Mesendoderm (in vitro differentiated cells): Measurements from ENCODE around the gene HOMER2.

Source experiments
- DNase-seq: peaks from one replicate; pipeline ENCODE4 v3.0.0; 2013
- H2AK5ac ChIP-seq: 2 replicates; pipeline ENCODE4 v1.6.1; 2013; ENCODE audit warnings: low read length, inconsistent platforms
- H2BK120ac ChIP-seq: 2 replicates; pipeline ENCODE4 v1.6.1; 2013; ENCODE audit warnings: low read depth, mild to moderate bottlenecking, low read length, moderate library complexity, mixed read lengths
- H2BK15ac ChIP-seq: replicated peaks from 2 replicates; pipeline ENCODE4 v1.6.1; 2013; ENCODE audit warnings: low read depth, mild to moderate bottlenecking, moderate library complexity
- H2BK5ac ChIP-seq: 2 replicates; pipeline ENCODE4 v1.6.1; 2013; ENCODE audit warnings: low read length, inconsistent platforms
- H3K18ac ChIP-seq: 2 replicates; pipeline ENCODE4 v1.6.1; 2013; ENCODE audit warnings: mild to moderate bottlenecking, low read length, mixed read lengths
- H3K23ac ChIP-seq: one replicate; pipeline ENCODE4 v1.6.1; 2013; ENCODE audit warnings: low read length
- H3K27ac ChIP-seq: 2 replicates; pipeline ENCODE4 v1.5.1; 2013; ENCODE audit warnings: low read depth, mild to moderate bottlenecking, inconsistent platforms, low read length, moderate library complexity
- H3K27me3 ChIP-seq: 2 replicates; pipeline ENCODE4 v1.6.1; 2013; ENCODE audit warnings: low read length, control low read depth, mild to moderate bottlenecking, inconsistent platforms; ENCODE audit not compliant: insufficient read depth, poor library complexity
- H3K36me3 ChIP-seq: 2 replicates; pipeline ENCODE4 v1.6.1; 2013; ENCODE audit warnings: low read length, inconsistent platforms; ENCODE audit not compliant: control insufficient read depth, insufficient read depth
- H3K4ac ChIP-seq: one replicate; pipeline ENCODE4 v1.6.1; 2013; ENCODE audit warnings: low read depth, mild to moderate bottlenecking, low read length, moderate library complexity
- H3K4me1 ChIP-seq: 2 replicates; pipeline ENCODE4 v1.6.1; 2013; ENCODE audit warnings: low read depth, low read length, inconsistent platforms; ENCODE audit not compliant: control insufficient read depth
- H3K4me2 ChIP-seq: 2 replicates; pipeline ENCODE4 v1.6.1; 2013; ENCODE audit warnings: low read length
- H3K4me3 ChIP-seq: 2 replicates; pipeline ENCODE4 v1.5.1; 2013; ENCODE audit warnings: mild to moderate bottlenecking, low read length
- H3K56ac ChIP-seq: one replicate; pipeline ENCODE4 v1.6.1; 2013; ENCODE audit warnings: low read length
- H3K79me1 ChIP-seq: 2 replicates; pipeline ENCODE4 v1.6.1; 2013; ENCODE audit warnings: low read length, inconsistent platforms
- H3K79me2 ChIP-seq: 2 replicates; pipeline ENCODE4 v1.6.1; 2013; ENCODE audit warnings: mild to moderate bottlenecking, low read length; ENCODE audit not compliant: control insufficient read depth, insufficient read depth
- H3K9ac ChIP-seq: 2 replicates; pipeline ENCODE4 v1.6.1; 2013; ENCODE audit warnings: low read length, inconsistent platforms
- H4K5ac ChIP-seq: one replicate; pipeline ENCODE4 v1.6.1; 2013; ENCODE audit warnings: low read length
- H4K8ac ChIP-seq: one replicate; pipeline ENCODE4 v1.6.1; 2013; ENCODE audit warnings: low read depth, mild to moderate bottlenecking, control low read depth, low read length, moderate library complexity
- WGBS: extraction: QIAGEN DNeasy Blood & Tissue Kit; methylation state at CpG from one replicate; pipeline ENCODE4 v1.1.7; 2013; ENCODE audit warnings: low lambda C conversion rate, missing lambda C conversion rate; ENCODE audit not compliant: insufficient coverage; ENCODE audit errors: extremely low coverage; 5-methylcytosine and 5-hydroxymethylcytosine counted together

Gene HOMER2

GRCh38 chr15:82831894-82832600 lies 120.5 kb downstream of the HOMER2 start:
- Histone ChIP-seq H3K4me3 (no peak overlapping the region), H4K5ac (no peak overlapping the region), H4K8ac (no peak overlapping the region), H3K23ac (no peak overlapping the region), H3K18ac (no peak overlapping the region), H3K9ac (no peak overlapping the region), H3K56ac (no peak overlapping the region), H2AK5ac (no peak overlapping the region), H2BK15ac (no peak overlapping the region), H3K27ac (no peak overlapping the region), H3K36me3 (peaks cover 6% of the 10 kb centered on the region), H3K79me1 (no peaks in the 10 kb centered on the region), H2BK5ac (no peak overlapping the region), H2BK120ac (no peak overlapping the region), H3K4ac (no peak overlapping the region), H3K27me3 (no peaks in the 10 kb centered on the region), H3K4me2 (no peak overlapping the region), H3K4me1 (no peaks in the 10 kb centered on the region), H3K79me2 (no peaks in the 10 kb centered on the region)
- no CpG with 5 or more reads among the region's 5 CpGs for WGBS
- DNase-seq = no peak

DNA sequence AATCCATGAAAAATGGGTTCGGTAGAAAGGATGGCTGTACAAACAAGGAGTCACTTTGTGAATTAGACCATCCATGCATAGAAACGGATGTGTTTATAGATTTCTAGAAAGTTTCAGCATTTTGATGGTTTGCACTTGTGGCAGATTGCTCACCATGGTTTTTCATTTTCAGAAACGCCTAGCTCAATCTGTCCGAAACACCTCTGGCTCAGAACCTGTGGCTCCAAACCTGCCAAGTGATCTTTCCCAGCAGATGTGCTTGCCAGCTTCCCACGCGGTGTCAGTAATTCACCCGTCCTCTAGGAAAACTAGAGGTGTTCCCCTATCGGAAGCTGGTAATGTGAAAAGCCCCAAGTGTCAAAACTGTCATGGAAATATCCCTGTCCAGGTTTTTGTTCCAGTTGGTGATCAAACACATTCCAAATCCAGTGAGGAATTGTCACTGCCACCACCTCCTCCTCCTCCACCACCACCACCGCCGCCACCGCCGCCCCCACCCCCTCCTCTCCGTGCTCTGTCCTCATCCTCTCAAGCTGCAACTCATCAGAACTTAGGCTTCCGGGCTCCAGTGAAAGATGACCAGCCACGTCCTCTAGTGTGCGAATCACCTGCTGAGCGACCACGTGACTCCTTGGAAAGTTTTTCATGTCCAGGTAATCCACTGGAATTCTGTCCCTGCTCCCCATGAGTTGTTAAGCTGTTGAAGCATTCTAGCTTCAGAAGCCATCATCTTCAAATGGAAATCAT lies 121.9 kb downstream of the HOMER2 start:
- Histone ChIP-seq H3K4me2 (no peak overlapping the region), H2AK5ac (no peak overlapping the region), H2BK120ac (no peak overlapping the region), H3K56ac (no peak overlapping the region), H3K23ac (no peak overlapping the region), H3K4me3 (no peak overlapping the region), H4K5ac (no peak overlapping the region), H3K18ac (no peak overlapping the region), H3K36me3 (peaks cover 6% of the 10 kb centered on the region), H3K4me1 (no peaks in the 10 kb centered on the region), H2BK15ac (no peak overlapping the region), H4K8ac (no peak overlapping the region), H3K79me1 (no peaks in the 10 kb centered on the region), H3K9ac (no peak overlapping the region), H2BK5ac (no peak overlapping the region), H3K27ac (no peak overlapping the region), H3K27me3 (no peaks in the 10 kb centered on the region), H3K4ac (no peak overlapping the region), H3K79me2 (no peaks in the 10 kb centered on the region)
- no peak for DNase-seq
- WGBS = no CpG with 5 or more reads among the region's 18 CpGs

DNA sequence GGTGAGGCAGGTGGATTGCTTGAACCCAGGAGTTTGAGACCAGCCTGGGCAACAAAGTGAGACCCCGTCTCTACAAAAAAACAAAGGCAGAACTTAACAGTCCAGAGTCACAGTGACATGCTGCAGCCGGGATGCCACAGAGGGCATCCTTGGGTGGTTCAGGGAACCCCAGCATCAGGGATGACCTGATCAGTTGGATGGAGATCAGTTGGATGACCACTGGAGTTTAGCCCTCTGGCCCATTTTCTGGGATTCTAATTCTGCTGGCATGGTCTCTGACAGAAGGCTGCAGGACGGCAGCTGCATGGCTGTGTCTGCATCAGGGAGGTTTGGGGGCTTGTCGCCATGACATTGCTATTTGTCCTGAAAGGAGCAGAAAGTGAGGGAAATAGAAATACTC lies 123.3 kb downstream of the HOMER2 start:
- Histone ChIP-seq H3K56ac (no peak overlapping the region), H3K4me1 (no peaks in the 10 kb centered on the region), H3K27ac (no peak overlapping the region), H3K4me2 (no peak overlapping the region), H3K79me1 (no peaks in the 10 kb centered on the region), H3K27me3 (no peaks in the 10 kb centered on the region), H3K23ac (no peak overlapping the region), H2BK5ac (no peak overlapping the region), H3K79me2 (no peaks in the 10 kb centered on the region), H2BK120ac (no peak overlapping the region), H2AK5ac (no peak overlapping the region), H3K36me3 (peaks cover 5% of the 10 kb centered on the region), H3K9ac (no peak overlapping the region), H2BK15ac (no peak overlapping the region), H3K4ac (no peak overlapping the region), H3K4me3 (no peak overlapping the region), H3K18ac (no peak overlapping the region), H4K5ac (no peak overlapping the region), H4K8ac (no peak overlapping the region)
- WGBS = no CpG with 5 or more reads among the region's 4 CpGs
- no peak for DNase-seq

GRCh38 chr15:82828075-82828474 lies 124.4 kb downstream of the HOMER2 start:
- Histone ChIP-seq H2BK120ac (no peak overlapping the region), H2AK5ac (no peak overlapping the region), H3K4ac (no peak overlapping the region), H3K4me3 (no peak overlapping the region), H2BK15ac (no peak overlapping the region), H3K4me2 (no peak overlapping the region), H3K18ac (no peak overlapping the region), H4K8ac (no peak overlapping the region), H3K79me1 (no peaks in the 10 kb centered on the region), H3K9ac (no peak overlapping the region), H2BK5ac (no peak overlapping the region), H3K79me2 (no peaks in the 10 kb centered on the region), H3K27me3 (no peaks in the 10 kb centered on the region), H3K23ac (no peak overlapping the region), H3K56ac (no peak overlapping the region), H3K27ac (no peak overlapping the region), H3K36me3 (peaks cover 4% of the 10 kb centered on the region), H4K5ac (no peak overlapping the region), H3K4me1 (no peaks in the 10 kb centered on the region)
- WGBS = no CpG with 5 or more reads among the region's 1 CpG
- DNase-seq = no peak

GRCh38 chr15:82823049-82823448 lies 129.5 kb downstream of the HOMER2 start:
- Histone ChIP-seq H3K79me2 (no peaks in the 10 kb centered on the region), H3K36me3 (peaks cover 2% of the 10 kb centered on the region), H3K4me1 (no peaks in the 10 kb centered on the region), H2BK5ac (no peak overlapping the region), H3K9ac (no peak overlapping the region), H4K8ac (no peak overlapping the region), H3K27ac (no peak overlapping the region), H2BK15ac (no peak overlapping the region), H3K4ac (no peak overlapping the region), H3K4me2 (no peak overlapping the region), H2BK120ac (no peak overlapping the region), H3K79me1 (no peaks in the 10 kb centered on the region), H3K23ac (no peak overlapping the region), H3K4me3 (no peak overlapping the region), H3K27me3 (no peaks in the 10 kb centered on the region), H3K18ac (no peak overlapping the region), H3K56ac (no peak overlapping the region), H4K5ac (no peak overlapping the region), H2AK5ac (no peak overlapping the region)
- WGBS = no CpG with 5 or more reads among the region's 5 CpGs
- DNase-seq = no peak
